Upper lobe of right lung (tissue), 1 donor: ENCODE data around the gene L3MBTL1. TPM values are rescaled to one million over a fixed set of nuclear protein-coding genes. Genes with fewer than 3 reads are reported as not detected.
A peak's percentile ranks its signal among the peaks of the same experiment; 100 is the strongest.

Experiments used
- ATAC-seq: fragments of 200-7000 bp; cut with Tn5 transposase; one replicate; pipeline ENCODE4 v1.9.1; 2020; ENCODE audit warnings: mild to moderate bottlenecking, moderate library complexity
- DNase-seq: peaks from one replicate; pipeline ENCODE4 v3.0.0-alpha.2; 2020
- H3K27ac ChIP-seq: fragments of 200-600 bp; one replicate; pipeline ENCODE4 v1.8.0; 2022
- H3K27me3 ChIP-seq: fragments of 200-600 bp; one replicate; pipeline ENCODE4 v1.8.0; 2022; ENCODE audit warnings: mild to moderate bottlenecking
- H3K36me3 ChIP-seq: fragments of 200-600 bp; one replicate; pipeline ENCODE4 v1.8.0; 2022
- H3K4me1 ChIP-seq: fragments of 200-600 bp; one replicate; pipeline ENCODE4 v1.8.0; 2022
- H3K4me3 ChIP-seq: fragments of 200-600 bp; one replicate; pipeline ENCODE4 v1.8.0; 2022; ENCODE audit warnings: mild to moderate bottlenecking
- H3K9me3 ChIP-seq: fragments of 200-600 bp; one replicate; pipeline ENCODE4 v1.8.0; 2022
- intact Hi-C: fragments of 100-400 bp; cut with DNase I; formaldehyde crosslinking; loops from one replicate; pipeline ENCODE4 v1.11.0; 2022
- total RNA-seq: library from RNA; stranded (reverse); fragmentation: NEBNext Ultra II Directional; extraction: Animal tissue kit (Norgen Biotek cat#: 25700); gene quantifications from one replicate; pipeline ENCODE4 v1.2.1, GENCODE V29; 2021
- TF ChIP-seq, protein P1 (sequence below): fragments of 200-600 bp; IDR thresholded peaks from one replicate; pipeline ENCODE4 v1.8.0; 2022; ENCODE audit warnings: antibody characterized with exemption
- donor health status: DM: no; HTN: yes; CAD: no; lungs with severe emphysema.

L3MBTL1 gene
- total RNA-seq, 1 donor from 2014 or later: 12.9 TPM

GRCh38 chr20:43508604-43509040 is 1.1 kb downstream of the L3MBTL1 start:
- Histone ChIP-seq H3K9me3 (no peaks in the 10 kb centered on the region), H3K27me3 (peaks cover 24% of the 10 kb centered on the region), H3K4me3 (no peak overlapping the region), H3K27ac (no peak overlapping the region), H3K4me1 (peaks cover 7% of the 10 kb centered on the region), H3K36me3 (no peaks in the 10 kb centered on the region)
- TF ChIP-seq, protein P1, sequence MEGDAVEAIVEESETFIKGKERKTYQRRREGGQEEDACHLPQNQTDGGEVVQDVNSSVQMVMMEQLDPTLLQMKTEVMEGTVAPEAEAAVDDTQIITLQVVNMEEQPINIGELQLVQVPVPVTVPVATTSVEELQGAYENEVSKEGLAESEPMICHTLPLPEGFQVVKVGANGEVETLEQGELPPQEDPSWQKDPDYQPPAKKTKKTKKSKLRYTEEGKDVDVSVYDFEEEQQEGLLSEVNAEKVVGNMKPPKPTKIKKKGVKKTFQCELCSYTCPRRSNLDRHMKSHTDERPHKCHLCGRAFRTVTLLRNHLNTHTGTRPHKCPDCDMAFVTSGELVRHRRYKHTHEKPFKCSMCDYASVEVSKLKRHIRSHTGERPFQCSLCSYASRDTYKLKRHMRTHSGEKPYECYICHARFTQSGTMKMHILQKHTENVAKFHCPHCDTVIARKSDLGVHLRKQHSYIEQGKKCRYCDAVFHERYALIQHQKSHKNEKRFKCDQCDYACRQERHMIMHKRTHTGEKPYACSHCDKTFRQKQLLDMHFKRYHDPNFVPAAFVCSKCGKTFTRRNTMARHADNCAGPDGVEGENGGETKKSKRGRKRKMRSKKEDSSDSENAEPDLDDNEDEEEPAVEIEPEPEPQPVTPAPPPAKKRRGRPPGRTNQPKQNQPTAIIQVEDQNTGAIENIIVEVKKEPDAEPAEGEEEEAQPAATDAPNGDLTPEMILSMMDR: no peak
- intact Hi-C loops: no loop called here
- DNase-seq: no peak
- ATAC-seq: no peak

GRCh38 chr20:43511879-43512278 is 4.4 kb downstream of the L3MBTL1 start:
- ATAC-seq (no peak), DNase-seq (no peak)
- H3K27ac ChIP-seq: no peak overlapping the region
- H3K9me3 ChIP-seq: no peaks in the 10 kb centered on the region
- H3K4me1 ChIP-seq: peaks cover 7% of the 10 kb centered on the region
- no peaks in the 10 kb centered on the region for H3K36me3 ChIP-seq
- TF ChIP-seq, protein P1: no peak
- no peak overlapping the region for H3K4me3 ChIP-seq
- peaks cover 19% of the 10 kb centered on the region for H3K27me3 ChIP-seq
- intact Hi-C loops: no loop called here

DNA sequence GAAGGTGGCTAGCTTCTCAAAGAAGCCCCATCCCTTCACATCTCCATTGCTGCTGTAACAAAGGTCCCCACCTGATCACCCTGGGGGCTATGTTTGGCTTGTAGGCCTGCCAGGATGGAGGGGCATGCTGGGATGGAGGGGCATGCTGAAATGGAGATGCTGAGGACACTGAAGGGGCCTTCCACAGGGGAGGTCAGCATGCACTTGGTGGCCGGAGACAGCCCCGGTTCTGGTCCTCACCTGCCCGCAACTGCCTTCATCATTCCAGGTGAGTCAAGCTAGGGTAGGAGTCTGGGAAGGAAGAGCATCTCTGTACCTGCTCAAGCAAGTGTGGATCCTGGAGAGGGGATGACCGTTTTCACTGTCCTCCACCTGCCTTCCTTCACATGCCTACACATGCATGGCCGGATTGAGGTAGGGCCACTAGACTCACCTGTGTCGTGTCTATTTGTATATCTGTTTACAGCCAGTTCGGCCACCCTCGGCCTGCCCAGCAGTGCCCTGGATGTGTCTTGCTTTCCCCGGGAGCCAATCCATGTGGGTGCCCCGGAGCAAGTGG is 6.0 kb downstream of the L3MBTL1 start:
- peaks cover 3% of the 10 kb centered on the region for H3K27me3 ChIP-seq
- no peaks in the 10 kb centered on the region for H3K36me3 ChIP-seq
- intact Hi-C loops: no loop called here
- ATAC-seq: no peak
- H3K9me3 ChIP-seq: no peaks in the 10 kb centered on the region
- TF ChIP-seq, protein P1: no peak
- peak overlapping the region; percentile 53 for H3K27ac ChIP-seq
- peaks cover 7% of the 10 kb centered on the region for H3K4me1 ChIP-seq
- H3K4me3 ChIP-seq: peak overlapping the region; percentile 68
- DNase-seq: no peak

DNA sequence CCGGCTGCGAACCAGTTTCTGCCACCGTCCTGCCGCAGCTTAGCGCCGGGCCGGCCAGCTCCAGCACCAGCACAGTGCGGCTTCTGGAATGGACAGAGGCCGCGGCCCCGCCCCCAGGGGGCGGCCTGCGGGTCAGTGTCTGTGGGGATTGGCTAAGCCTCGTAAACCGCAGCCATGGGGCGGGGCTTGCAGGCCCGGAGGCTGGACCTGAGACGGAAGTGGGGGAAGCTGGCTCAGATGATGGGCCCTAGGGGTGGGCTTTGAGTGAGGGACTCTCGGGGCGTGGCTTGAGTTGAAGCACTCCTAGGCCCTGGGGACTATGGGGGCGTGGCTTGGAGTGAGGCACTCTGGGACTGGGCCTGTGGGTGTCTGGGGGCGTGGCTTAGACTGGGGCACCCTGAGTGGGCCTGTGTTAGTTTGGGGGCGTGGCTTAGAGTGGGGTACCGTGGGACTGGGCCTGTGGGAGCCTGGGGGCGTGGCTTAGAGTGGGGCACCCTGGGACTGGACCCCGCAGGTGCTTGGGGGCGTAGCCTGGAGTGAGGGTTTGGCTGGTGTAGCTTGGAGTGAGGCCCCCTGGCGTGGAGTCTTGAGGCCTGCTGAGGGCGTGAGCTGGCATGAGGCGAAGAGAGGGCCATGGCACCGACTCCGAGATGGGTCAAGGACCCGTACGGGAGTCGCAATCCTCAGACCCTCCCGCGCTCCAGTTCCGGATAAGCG is 6.6 kb downstream of the L3MBTL1 start:
- TF ChIP-seq, protein P1: peak; percentile 26
- no peaks in the 10 kb centered on the region for H3K9me3 ChIP-seq
- H3K27me3 ChIP-seq: no peaks in the 10 kb centered on the region
- DNase-seq: peak; percentile 98
- H3K4me1 ChIP-seq: peaks cover 7% of the 10 kb centered on the region
- H3K4me3 ChIP-seq: peak overlapping the region; percentile 68
- ATAC-seq: peak; percentile 95
- no peaks in the 10 kb centered on the region for H3K36me3 ChIP-seq
- intact Hi-C loops: no loop called here
- peak overlapping the region; percentile 53 for H3K27ac ChIP-seq

DNA sequence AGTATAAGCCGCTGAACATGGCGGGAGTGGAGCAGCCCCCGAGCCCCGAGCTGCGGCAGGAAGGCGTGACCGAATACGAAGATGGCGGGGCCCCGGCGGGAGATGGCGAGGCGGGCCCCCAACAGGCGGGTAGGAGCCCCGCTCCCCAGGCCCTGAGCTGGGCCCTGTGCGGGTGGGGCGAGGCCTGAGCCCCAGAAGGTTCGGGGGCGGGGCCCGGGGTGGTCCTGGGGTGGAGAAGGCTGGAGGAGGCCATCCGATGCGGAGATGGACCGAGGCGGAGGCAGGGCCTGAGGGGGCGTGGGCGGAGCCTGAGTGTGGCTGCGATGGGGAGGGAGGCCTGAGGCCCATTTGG is 7.1 kb downstream of the L3MBTL1 start:
- TF ChIP-seq, protein P1: no peak
- H3K36me3 ChIP-seq: no peaks in the 10 kb centered on the region
- peak; percentile 1 for ATAC-seq
- H3K4me1 ChIP-seq: peaks cover 7% of the 10 kb centered on the region
- H3K4me3 ChIP-seq: peak overlapping the region; percentile 68
- DNase-seq: peak; percentile 74
- no peaks in the 10 kb centered on the region for H3K9me3 ChIP-seq
- peak overlapping the region; percentile 42 for H3K27ac ChIP-seq
- H3K27me3 ChIP-seq: no peaks in the 10 kb centered on the region
- intact Hi-C loops: no loop called here
